SK-N-MC (cell line): Measurements from ENCODE around the gene F2R.

Source experiments
- EZH2 ChIP-seq: fragments of 200-600 bp; sonication (generic); IDR thresholded peaks from one replicate; pipeline ENCODE4 v1.6.1; 2017; ENCODE audit warnings: antibody characterized with exemption
- FOXP2 ChIP-seq: optimal IDR thresholded peaks from 2 replicates; pipeline ENCODE3; 2011; ENCODE audit warnings: mild to moderate bottlenecking, moderate library complexity; ENCODE audit not compliant: insufficient read depth; ENCODE audit errors: extremely low read length, control extremely low read depth

DNA sequence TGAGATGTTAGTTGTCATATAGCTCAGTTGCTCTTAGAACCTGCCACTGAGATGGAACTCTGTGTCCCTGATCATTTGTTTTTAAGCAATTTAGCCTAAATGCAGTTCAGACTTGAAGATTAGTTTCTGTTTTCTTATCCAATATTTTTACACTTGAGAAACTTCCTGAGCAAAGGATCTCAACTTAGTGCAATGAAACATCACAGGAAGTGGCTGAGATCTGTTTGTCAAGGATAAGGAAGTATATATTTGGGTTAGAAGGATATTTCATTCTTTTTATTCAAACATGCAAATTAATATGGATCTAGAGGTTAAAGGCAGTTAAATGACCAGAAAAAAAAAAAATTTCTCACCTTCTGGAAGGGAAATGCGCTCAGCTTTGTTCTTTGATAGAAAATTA, 19.7 kb upstream of the F2R start:
- TF ChIP-seq FOXP2 (no peak), EZH2 (no peak)
